SU-DHL-6 (cell line): ENCODE results near the gene C10orf120.

Experiments
- EZH2phosphoT487 ChIP-seq: fragments of 200-600 bp; sonication (generic), shearing (Covaris generic); conservative IDR thresholded peaks from 2 replicates; pipeline ENCODE4 v1.6.1; 2018; ENCODE audit warnings: mild to moderate bottlenecking, antibody characterized with exemption, low read length, moderate library complexity, mixed read lengths
- TF ChIP-seq, protein P1 (sequence below): fragments of 200-600 bp; sonication (generic); IDR thresholded peaks from one replicate; pipeline ENCODE4 v1.5.1; 2017; ENCODE audit warnings: antibody characterized with exemption, mild to moderate bottlenecking, low read length, moderate library complexity; ENCODE audit not compliant: insufficient read depth, poor library complexity, severe bottlenecking

DNA sequence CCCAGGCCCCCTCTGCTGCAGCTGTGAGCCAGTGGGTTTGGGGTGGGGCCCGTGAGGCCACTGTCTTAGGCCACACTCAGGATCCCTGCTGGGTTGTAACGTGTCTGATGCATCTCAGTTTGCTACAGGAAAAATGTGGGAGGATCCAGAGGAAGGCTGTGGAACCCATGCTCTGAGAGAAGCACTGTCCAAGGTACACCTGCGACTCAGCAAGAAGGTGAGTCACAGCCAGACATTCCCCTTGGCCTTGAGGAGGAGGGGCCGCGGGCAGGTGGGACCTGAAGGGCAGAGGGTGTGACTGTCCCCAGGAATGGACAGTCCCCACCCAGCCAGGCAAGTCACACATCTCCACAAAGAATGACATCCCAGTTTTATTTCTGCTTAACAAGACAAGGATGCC, 27.8 kb upstream of the C10orf120 start:
- TF ChIP-seq, protein P1, sequence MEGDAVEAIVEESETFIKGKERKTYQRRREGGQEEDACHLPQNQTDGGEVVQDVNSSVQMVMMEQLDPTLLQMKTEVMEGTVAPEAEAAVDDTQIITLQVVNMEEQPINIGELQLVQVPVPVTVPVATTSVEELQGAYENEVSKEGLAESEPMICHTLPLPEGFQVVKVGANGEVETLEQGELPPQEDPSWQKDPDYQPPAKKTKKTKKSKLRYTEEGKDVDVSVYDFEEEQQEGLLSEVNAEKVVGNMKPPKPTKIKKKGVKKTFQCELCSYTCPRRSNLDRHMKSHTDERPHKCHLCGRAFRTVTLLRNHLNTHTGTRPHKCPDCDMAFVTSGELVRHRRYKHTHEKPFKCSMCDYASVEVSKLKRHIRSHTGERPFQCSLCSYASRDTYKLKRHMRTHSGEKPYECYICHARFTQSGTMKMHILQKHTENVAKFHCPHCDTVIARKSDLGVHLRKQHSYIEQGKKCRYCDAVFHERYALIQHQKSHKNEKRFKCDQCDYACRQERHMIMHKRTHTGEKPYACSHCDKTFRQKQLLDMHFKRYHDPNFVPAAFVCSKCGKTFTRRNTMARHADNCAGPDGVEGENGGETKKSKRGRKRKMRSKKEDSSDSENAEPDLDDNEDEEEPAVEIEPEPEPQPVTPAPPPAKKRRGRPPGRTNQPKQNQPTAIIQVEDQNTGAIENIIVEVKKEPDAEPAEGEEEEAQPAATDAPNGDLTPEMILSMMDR = no peak
- no peak for TF ChIP-seq EZH2phosphoT487
